Transverse colon (tissue), 4 donors: ENCODE data around the gene EDAR. TPM values are rescaled to one million over a fixed set of nuclear protein-coding genes. Genes with fewer than 3 reads are reported as not detected.

Experiments
- DNase-seq: peaks from one replicate; pipeline ENCODE4 v3.0.0-alpha.2; 2019
- H3K27ac ChIP-seq, 4 donors: fragments of 200-600 bp; sonication (generic); 2 replicates each; pipeline ENCODE4 v1.5.1; 2016 to 2018; ENCODE audit warnings: inconsistent platforms in 4 of 4
- H3K27me3 ChIP-seq: fragments of 200-600 bp; sonication (generic); 2 replicates; pipeline ENCODE4 v1.5.1; 2017; ENCODE audit warnings: inconsistent platforms
- H3K36me3 ChIP-seq, 4 donors: fragments of 200-600 bp; sonication (generic); 2 replicates each; pipeline ENCODE4 v1.5.1; 2017 to 2019; ENCODE audit warnings: inconsistent platforms in 4 of 4
- H3K4me1 ChIP-seq, 4 donors: fragments of 200-600 bp; sonication (generic); 2 replicates each; pipeline ENCODE4 v1.5.1; 2017 to 2020; ENCODE audit warnings: inconsistent platforms in 4 of 4
- H3K4me3 ChIP-seq, 4 donors: fragments of 200-600 bp; sonication (generic); 1 replicate in 1 of 4; 2 replicates in 3 of 4; pipeline versions ENCODE4 v1.5.1 to v1.6.1; 2017 to 2019; ENCODE audit warnings: inconsistent platforms in 4 of 4
- H3K9me3 ChIP-seq, 2 donors: fragments of 200-600 bp; sonication (generic); 2 replicates each; pipeline ENCODE4 v1.5.1; 2017 to 2019; ENCODE audit warnings: inconsistent platforms in 2 of 2
- CTCF ChIP-seq, 5 experiments: fragments of 200-600 bp in 3 of 5; fragments of 450-650 bp in 2 of 5; sonication (generic) in 3 of 5; IDR thresholded peaks; 1 replicate in 2 of 5; 2 replicates in 3 of 5; pipeline ENCODE4 v1.5.1; 2016 to 2017; ENCODE audit warnings: antibody characterized with exemption in 5 of 5, inconsistent platforms in 3 of 5, mild to moderate bottlenecking in 2 of 5, moderate library complexity in 1 of 5
- EP300 ChIP-seq: sonication (generic); formaldehyde crosslinking; IDR thresholded peaks from one replicate; pipeline ENCODE4 v1.6.1; 2017; ENCODE audit warnings: antibody characterized with exemption, low read depth
- POLR2A ChIP-seq: fragments of 450-650 bp; IDR thresholded peaks from one replicate; pipeline ENCODE4 v1.6.1; 2016; ENCODE audit warnings: antibody characterized with exemption, mild to moderate bottlenecking, moderate library complexity
- POLR2AphosphoS5 ChIP-seq, 3 donors: sonication (generic); formaldehyde crosslinking; IDR thresholded peaks; one replicate each; pipeline ENCODE4 v1.6.1; 2016; ENCODE audit warnings: antibody characterized with exemption in 3 of 3
- WGBS, 2 donors: methylation state at CpG; one replicate each; pipeline ENCODE4 v1.1.5; 2018; ENCODE audit warnings: low coverage in 1 of 2; 5-methylcytosine and 5-hydroxymethylcytosine counted together
- in situ Hi-C, 4 donors: fragments of 200-750 bp; cut with MboI; loops; one replicate each; pipeline versions ENCODE4 v1.15.0 to v1.15.1; 2017; ENCODE audit warnings: low sequenced_read_pairs in 3 of 4, low pct_ligation_motif_present in 1 of 4, low pct_unique_long_range_greater_than_20kb in 1 of 4
- intact Hi-C: fragments of 100-400 bp; cut with DNase I; formaldehyde crosslinking; loops from one replicate; pipeline ENCODE4 v1.15.1; 2023; ENCODE audit warnings: low total_unique reads
- small RNA-seq, 4 donors: library from RNA; depleted of rRNA; stranded (forward); fragments of <200 nt; gene quantifications; one replicate each; pipeline ENCODE3, GENCODE V24; 2016
- total RNA-seq, 4 donors: library from RNA; depleted of rRNA; stranded (reverse); fragments of >200 nt; gene quantifications; one replicate each; pipeline ENCODE4 v1.1.0, GENCODE V29; 2016

The EDAR gene
- total RNA-seq, 4 donors from 2014 or later, result 0.14 to 0.64 TPM; not detected in 2

GRCh38 chr2:108853421-108853820 is 135.6 kb downstream of the EDAR start:
- no peaks in the 10 kb centered on the region for H3K4me1 ChIP-seq
- intact Hi-C loops, result no loop called here
- H3K9me3 ChIP-seq, result no peaks in the 10 kb centered on the region
- in situ Hi-C loops, result no loop called here
- H3K27ac ChIP-seq, result no peak overlapping the region
- no peak overlapping the region for H3K4me3 ChIP-seq
- no peaks in the 10 kb centered on the region for H3K27me3 ChIP-seq
- 94% methylated on average over 2 of the region's 2 CpGs; no CpG with 5 or more reads in 1 of the 2 donors for WGBS, 2 donors
- TF ChIP-seq POLR2A, result no peak
- TF ChIP-seq EP300, result no peak
- TF ChIP-seq CTCF (IDR thresholded peaks at IDR 0.05), result no peak
- no peak for TF ChIP-seq POLR2AphosphoS5 (IDR thresholded peaks at IDR 0.05)
- H3K36me3 ChIP-seq, result no peaks in the 10 kb centered on the region
- no peak for DNase-seq

DNA sequence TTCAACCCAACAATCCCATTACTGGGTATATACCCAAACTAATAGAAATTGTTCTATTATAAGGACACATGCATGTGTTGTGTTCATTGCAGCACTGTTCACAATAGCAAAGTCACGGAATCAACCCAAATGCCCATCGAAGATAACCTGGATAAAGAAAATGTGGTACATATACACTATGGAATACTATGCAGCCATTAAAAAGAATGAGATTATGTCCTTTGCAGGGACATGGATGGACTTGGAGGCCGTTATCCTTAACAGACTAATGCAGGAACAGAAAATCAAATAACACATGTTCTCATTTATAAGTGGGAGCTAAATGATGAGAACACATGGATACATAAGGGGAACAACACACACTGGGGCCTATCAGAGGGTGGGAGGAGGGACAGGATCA is 136.6 kb downstream of the EDAR start:
- DNase-seq, result no peak
- in situ Hi-C loops (no loop called here), intact Hi-C loops (no loop called here)
- H3K4me1 ChIP-seq, result no peaks in the 10 kb centered on the region
- no peaks in the 10 kb centered on the region for H3K27me3 ChIP-seq
- WGBS, 2 donors, result 90 to 93% methylated on average over 3 of the region's 3 CpGs
- H3K4me3 ChIP-seq, result no peak overlapping the region
- no peak overlapping the region for H3K27ac ChIP-seq
- H3K36me3 ChIP-seq, result no peaks in the 10 kb centered on the region
- TF ChIP-seq EP300 (no peak), POLR2AphosphoS5 (IDR thresholded peaks at IDR 0.05) (no peak), POLR2A (no peak), CTCF (IDR thresholded peaks at IDR 0.05) (no peak)
- no peaks in the 10 kb centered on the region for H3K9me3 ChIP-seq

- no peak overlapping the region for H3K27ac ChIP-seq
- intact Hi-C loops (no loop called here), in situ Hi-C loops (no loop called here)
- DNase-seq, result no peak
- no peaks in the 10 kb centered on the region for H3K4me1 ChIP-seq
- no peak overlapping the region for H3K4me3 ChIP-seq
- no peaks in the 10 kb centered on the region for H3K36me3 ChIP-seq
- WGBS, 2 donors, result 54 to 80% methylated on average over 1 of the region's 1 CpG
- no peaks in the 10 kb centered on the region for H3K27me3 ChIP-seq
- no peak for TF ChIP-seq POLR2A
- TF ChIP-seq CTCF (IDR thresholded peaks at IDR 0.05), result no peak
- TF ChIP-seq POLR2AphosphoS5 (IDR thresholded peaks at IDR 0.05), result no peak
- TF ChIP-seq EP300, result no peak
- H3K9me3 ChIP-seq, result no peaks in the 10 kb centered on the region
Measured at GRCh38 chr2:108847000-108847399, 142.0 kb downstream of the EDAR start.

- intact Hi-C loops (no loop called here), in situ Hi-C loops (no loop called here)
- TF ChIP-seq POLR2AphosphoS5 (IDR thresholded peaks at IDR 0.05) (no peak), CTCF (IDR thresholded peaks at IDR 0.05) (no peak), POLR2A (no peak), EP300 (no peak)
- H3K27ac ChIP-seq, result no peak overlapping the region
- no peak overlapping the region for H3K4me3 ChIP-seq
- no peaks in the 10 kb centered on the region for H3K4me1 ChIP-seq
- H3K36me3 ChIP-seq, result no peaks in the 10 kb centered on the region
- no peaks in the 10 kb centered on the region for H3K27me3 ChIP-seq
- DNase-seq, result no peak
- H3K9me3 ChIP-seq, result no peaks in the 10 kb centered on the region
Measured at GRCh38 chr2:108845923-108846322, 143.1 kb downstream of the EDAR start.

Small RNA genes lying within 50 kb of the gene (small RNA-seq; reads per million reads assigned to genes)
- gene AC073415.1, result 0 reads per million in 4 donors

Other genes with a start within 250 kb of the EDAR start
- 1 to 10 TPM in 3 of 4 donors, not detected in 1; 3.7 to 5.5 (median 4.4) TPM for gene CCDC138, start 202.4 kb downstream of the EDAR start, total RNA-seq
- 1 to 10 TPM; 1.9 to 8.8 (median 2.9) TPM for gene SH3RF3, start 140.0 kb upstream of the EDAR start, total RNA-seq